ENCODE data around the gene PTPN21.

Gene PTPN21

DNA sequence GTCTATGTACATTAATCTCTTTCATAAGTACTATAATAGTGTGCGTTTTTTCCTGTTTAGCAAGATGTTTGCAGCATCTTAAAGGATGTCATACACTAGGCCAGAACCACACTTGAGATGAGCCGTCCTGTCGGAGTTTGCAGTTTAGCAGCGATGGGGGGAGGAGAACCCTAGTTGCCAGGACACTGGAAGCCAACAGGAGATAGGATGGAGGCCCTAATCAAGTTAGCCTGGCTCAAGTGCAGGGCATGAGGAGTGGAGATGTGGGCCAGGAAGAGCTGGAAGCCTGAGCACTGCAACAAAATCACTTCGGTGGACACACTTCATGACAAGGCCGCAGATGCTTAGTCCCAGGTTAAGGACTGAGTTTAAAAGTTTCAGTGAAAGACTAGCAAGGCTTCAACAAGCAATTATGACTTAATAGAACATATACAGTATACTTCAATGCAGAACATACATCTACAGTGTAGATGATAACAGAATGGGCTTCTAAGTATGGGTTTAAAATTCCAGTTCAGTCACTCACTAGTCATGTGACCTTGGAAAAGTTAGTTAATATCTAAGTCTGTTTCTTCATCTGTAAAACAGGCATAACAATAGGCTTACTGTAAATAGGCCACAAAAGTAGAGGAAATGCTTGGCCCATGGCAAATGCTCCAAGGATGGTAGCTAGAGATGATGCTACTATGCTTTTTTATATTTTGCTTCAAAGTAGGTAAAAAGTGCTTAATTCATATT, 77.1 kb downstream of the PTPN21 start (continued):
- TF ChIP-seq ZBTB44 (tag by site-specific recombination; IDR thresholded peaks at IDR 0.05) (no peak), ZBTB26 (tag by site-specific recombination; optimal IDR thresholded peaks at IDR 0.05) (no peak), ZNF560 (tag by site-specific recombination; IDR thresholded peaks at IDR 0.05; ENCODE audit: borderline replicate concordance) (no peak), ZNF585B (tag by site-specific recombination; IDR thresholded peaks at IDR 0.05) (no peak), ZNF426 (tag by site-specific recombination; IDR thresholded peaks at IDR 0.05) (no peak), ZNF140 (tag by site-specific recombination; IDR thresholded peaks at IDR 0.05) (no peak)
- TF ChIP-seq, protein P1, sequence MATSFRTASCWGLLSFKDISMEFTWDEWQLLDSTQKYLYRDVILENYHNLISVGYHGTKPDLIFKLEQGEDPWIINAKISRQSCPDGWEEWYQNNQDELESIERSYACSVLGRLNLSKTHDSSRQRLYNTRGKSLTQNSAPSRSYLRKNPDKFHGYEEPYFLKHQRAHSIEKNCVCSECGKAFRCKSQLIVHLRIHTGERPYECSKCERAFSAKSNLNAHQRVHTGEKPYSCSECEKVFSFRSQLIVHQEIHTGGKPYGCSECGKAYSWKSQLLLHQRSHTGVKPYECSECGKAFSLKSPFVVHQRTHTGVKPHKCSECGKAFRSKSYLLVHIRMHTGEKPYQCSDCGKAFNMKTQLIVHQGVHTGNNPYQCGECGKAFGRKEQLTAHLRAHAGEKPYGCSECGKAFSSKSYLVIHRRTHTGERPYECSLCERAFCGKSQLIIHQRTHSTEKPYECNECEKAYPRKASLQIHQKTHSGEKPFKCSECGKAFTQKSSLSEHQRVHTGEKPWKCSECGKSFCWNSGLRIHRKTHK (tag by site-specific recombination; IDR thresholded peaks at IDR 0.05), result no peak

- H3K4me1 ChIP-seq (ENCODE audit: control insufficient read depth, insufficient read depth, low read length), result no peaks in the 10 kb centered on the region
- H3K27ac ChIP-seq (ENCODE audit: extremely low read depth, low read depth, low read length), result no peak overlapping the region
- no peaks in the 10 kb centered on the region for H3K9me3 ChIP-seq (ENCODE audit: control insufficient read depth, insufficient read depth, low read depth, low read length)
- peaks cover 6 to 24% of the 10 kb centered on the region in 2 experiments; a peak in 2 of 3 replicates for H3K36me3 ChIP-seq (ENCODE audit: control insufficient read depth in 2 of 2, insufficient read depth in 1 of 2, low read length in 2 of 2)
- ChIA-PET CTCF (no interaction called here), POLR2A (no interaction called here)
- no peak overlapping the region for H3K4me3 ChIP-seq (ENCODE audit: low read depth, low read length)
- TF ChIP-seq BCL11B (tag by site-specific recombination; IDR thresholded peaks at IDR 0.05; ENCODE audit: low read depth) (no peak), ZNF747 (tag by site-specific recombination; IDR thresholded peaks at IDR 0.05) (no peak), ZBTB1 (tag by site-specific recombination; IDR thresholded peaks at IDR 0.05) (no peak), ZNF514 (tag by site-specific recombination; IDR thresholded peaks at IDR 0.05) (no peak), ZNF416 (tag by site-specific recombination; IDR thresholded peaks at IDR 0.05) (no peak), ZNF423 (tag by site-specific recombination; IDR thresholded peaks at IDR 0.05) (no peak), ZNF48 (tag by site-specific recombination; IDR thresholded peaks at IDR 0.05) (no peak), SCRT2 (tag by site-specific recombination; IDR thresholded peaks at IDR 0.05) (no peak), MEIS1 (CRISPR knock-in tag; IDR thresholded peaks at IDR 0.05; ENCODE audit: borderline replicate concordance) (no peak), ZNF768 (tag by site-specific recombination; IDR thresholded peaks at IDR 0.05) (no peak), ZNF37A (tag by site-specific recombination; IDR thresholded peaks at IDR 0.05) (no peak), ZNF518A (tag by site-specific recombination; conservative IDR thresholded peaks at IDR 0.05; ENCODE audit: low read depth) (no peak)
- TF ChIP-seq, protein P2, sequence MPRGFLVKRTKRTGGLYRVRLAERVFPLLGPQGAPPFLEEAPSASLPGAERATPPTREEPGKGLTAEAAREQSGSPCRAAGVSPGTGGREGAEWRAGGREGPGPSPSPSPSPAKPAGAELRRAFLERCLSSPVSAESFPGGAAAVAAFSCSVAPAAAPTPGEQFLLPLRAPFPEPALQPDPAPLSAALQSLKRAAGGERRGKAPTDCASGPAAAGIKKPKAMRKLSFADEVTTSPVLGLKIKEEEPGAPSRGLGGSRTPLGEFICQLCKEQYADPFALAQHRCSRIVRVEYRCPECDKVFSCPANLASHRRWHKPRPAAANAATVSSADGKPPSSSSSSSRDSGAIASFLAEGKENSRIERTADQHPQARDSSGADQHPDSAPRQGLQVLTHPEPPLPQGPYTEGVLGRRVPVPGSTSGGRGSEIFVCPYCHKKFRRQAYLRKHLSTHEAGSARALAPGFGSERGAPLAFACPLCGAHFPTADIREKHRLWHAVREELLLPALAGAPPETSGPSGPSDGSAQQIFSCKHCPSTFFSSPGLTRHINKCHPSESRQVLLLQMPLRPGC (tag by site-specific recombination; IDR thresholded peaks at IDR 0.05), result no peak
- TF ChIP-seq, protein P3, sequence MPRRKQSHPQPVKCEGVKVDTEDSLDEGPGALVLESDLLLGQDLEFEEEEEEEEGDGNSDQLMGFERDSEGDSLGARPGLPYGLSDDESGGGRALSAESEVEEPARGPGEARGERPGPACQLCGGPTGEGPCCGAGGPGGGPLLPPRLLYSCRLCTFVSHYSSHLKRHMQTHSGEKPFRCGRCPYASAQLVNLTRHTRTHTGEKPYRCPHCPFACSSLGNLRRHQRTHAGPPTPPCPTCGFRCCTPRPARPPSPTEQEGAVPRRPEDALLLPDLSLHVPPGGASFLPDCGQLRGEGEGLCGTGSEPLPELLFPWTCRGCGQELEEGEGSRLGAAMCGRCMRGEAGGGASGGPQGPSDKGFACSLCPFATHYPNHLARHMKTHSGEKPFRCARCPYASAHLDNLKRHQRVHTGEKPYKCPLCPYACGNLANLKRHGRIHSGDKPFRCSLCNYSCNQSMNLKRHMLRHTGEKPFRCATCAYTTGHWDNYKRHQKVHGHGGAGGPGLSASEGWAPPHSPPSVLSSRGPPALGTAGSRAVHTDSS (tag by site-specific recombination; IDR thresholded peaks at IDR 0.05), result no peak
These were observed 78.0 kb downstream of the PTPN21 start for GRCh38 chr14:88476825-88477224.
